Measurements from ENCODE around the gene LRRC61.

Gene LRRC61

GRCh38 chr7:150357771-150358427 lies 34.7 kb downstream of the LRRC61 start:
- 75% methylated on average over 13 of the region's 13 CpGs for WGBS
- Histone ChIP-seq H3K27ac (ENCODE audit: low read depth, low read length) (no peak overlapping the region), H3K4me1 (ENCODE audit: insufficient read depth, low read length) (peaks cover 26% of the 10 kb centered on the region), H3K27me3 (ENCODE audit: insufficient read depth, low read length) (no peaks in the 10 kb centered on the region), H3K9me3 (ENCODE audit: insufficient read depth, low read depth, low read length) (no peaks in the 10 kb centered on the region), H3K9ac (ENCODE audit: low read depth, low read length) (no peak overlapping the region), H3K36me3 (ENCODE audit: insufficient read depth, low read length) (no peaks in the 10 kb centered on the region), H3K4me3 (ENCODE audit: low read length) (no peak overlapping the region)

DNA sequence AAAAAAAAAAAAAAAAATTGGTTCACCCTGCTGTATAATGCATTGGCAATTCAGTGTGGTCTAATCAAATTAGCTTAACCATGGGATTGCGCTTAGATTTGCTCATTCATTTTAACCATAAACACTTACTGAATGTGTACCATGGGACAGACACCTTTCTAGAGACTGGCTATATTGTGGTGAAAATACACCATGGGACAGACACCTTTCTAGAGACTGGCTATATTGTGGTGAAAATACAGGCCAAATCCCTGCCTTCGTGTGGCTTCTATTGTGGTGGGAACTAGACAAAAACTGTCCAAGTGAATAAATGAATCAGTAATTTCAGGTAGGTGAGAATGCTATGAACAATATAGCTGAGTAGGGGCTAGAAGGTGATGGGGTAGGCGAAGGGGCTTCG lies 35.3 kb downstream of the LRRC61 start:
- Histone ChIP-seq H3K36me3 (ENCODE audit: insufficient read depth, low read length) (no peaks in the 10 kb centered on the region), H3K27me3 (ENCODE audit: insufficient read depth, low read length) (no peaks in the 10 kb centered on the region), H3K9me3 (ENCODE audit: insufficient read depth, low read depth, low read length) (no peaks in the 10 kb centered on the region), H3K4me3 (ENCODE audit: low read length) (no peak overlapping the region), H3K9ac (ENCODE audit: low read depth, low read length) (no peak overlapping the region), H3K27ac (ENCODE audit: low read depth, low read length) (no peak overlapping the region), H3K4me1 (ENCODE audit: insufficient read depth, low read length) (peaks cover 29% of the 10 kb centered on the region)
- 92% methylated on average over 4 of the region's 4 CpGs for WGBS

- H3K27ac ChIP-seq (ENCODE audit: low read depth, low read length): no peak overlapping the region
- no peak overlapping the region for H3K9ac ChIP-seq (ENCODE audit: low read depth, low read length)
- no peaks in the 10 kb centered on the region for H3K27me3 ChIP-seq (ENCODE audit: insufficient read depth, low read length)
- no peak overlapping the region for H3K4me3 ChIP-seq (ENCODE audit: low read length)
- 83% methylated on average over 4 of the region's 4 CpGs for WGBS
- peaks cover 29% of the 10 kb centered on the region for H3K4me1 ChIP-seq (ENCODE audit: insufficient read depth, low read length)
- no peaks in the 10 kb centered on the region for H3K9me3 ChIP-seq (ENCODE audit: insufficient read depth, low read depth, low read length)
- H3K36me3 ChIP-seq (ENCODE audit: insufficient read depth, low read length): no peaks in the 10 kb centered on the region
Measured at GRCh38 chr7:150358988-150359621, 36.0 kb downstream of the LRRC61 start.

DNA sequence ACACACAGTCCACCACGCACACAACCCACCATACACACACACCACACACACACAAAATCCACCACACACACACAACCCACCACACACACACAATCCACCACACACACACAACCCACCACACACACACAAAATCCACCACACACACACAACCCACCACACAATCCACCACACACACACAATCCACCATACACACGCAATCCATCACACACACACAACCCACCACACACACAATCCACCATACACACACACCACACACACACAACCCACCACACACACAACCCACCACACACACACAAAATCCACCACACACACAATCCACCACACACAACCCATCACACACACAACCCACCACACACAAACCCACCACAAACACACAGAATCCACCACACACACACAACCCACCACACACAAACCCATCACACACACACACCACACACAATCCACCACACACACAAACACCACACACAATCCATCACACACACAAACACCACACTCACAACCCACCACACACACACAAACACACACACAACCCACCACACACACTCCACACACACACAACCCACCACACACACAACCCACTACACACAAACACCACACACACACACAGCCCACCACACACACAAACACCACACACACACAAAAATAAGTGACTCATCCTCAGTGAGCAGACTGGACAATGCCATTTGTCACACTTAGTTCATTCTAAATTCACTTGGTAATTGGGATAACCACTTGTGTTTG lies 36.6 kb downstream of the LRRC61 start:
- no peak overlapping the region for H3K27ac ChIP-seq (ENCODE audit: low read depth, low read length)
- no peak overlapping the region for H3K4me3 ChIP-seq (ENCODE audit: low read length)
- no peaks in the 10 kb centered on the region for H3K36me3 ChIP-seq (ENCODE audit: insufficient read depth, low read length)
- no peaks in the 10 kb centered on the region for H3K27me3 ChIP-seq (ENCODE audit: insufficient read depth, low read length)
- no peaks in the 10 kb centered on the region for H3K9me3 ChIP-seq (ENCODE audit: insufficient read depth, low read depth, low read length)
- H3K4me1 ChIP-seq (ENCODE audit: insufficient read depth, low read length): peaks cover 29% of the 10 kb centered on the region
- 95% methylated on average over 2 of the region's 2 CpGs for WGBS
- H3K9ac ChIP-seq (ENCODE audit: low read depth, low read length): no peak overlapping the region

GRCh38 chr7:150360363-150361058 lies 37.4 kb downstream of the LRRC61 start:
- H3K4me3 ChIP-seq (ENCODE audit: low read length): no peak overlapping the region
- whole genome bisulfite sequencing: 78% methylated on average over 5 of the region's 5 CpGs
- H3K9ac ChIP-seq (ENCODE audit: low read depth, low read length): no peak overlapping the region
- no peaks in the 10 kb centered on the region for H3K36me3 ChIP-seq (ENCODE audit: insufficient read depth, low read length)
- H3K27ac ChIP-seq (ENCODE audit: low read depth, low read length): no peak overlapping the region
- no peaks in the 10 kb centered on the region for H3K9me3 ChIP-seq (ENCODE audit: insufficient read depth, low read depth, low read length)
- no peaks in the 10 kb centered on the region for H3K27me3 ChIP-seq (ENCODE audit: insufficient read depth, low read length)
- peaks cover 29% of the 10 kb centered on the region for H3K4me1 ChIP-seq (ENCODE audit: insufficient read depth, low read length)

DNA sequence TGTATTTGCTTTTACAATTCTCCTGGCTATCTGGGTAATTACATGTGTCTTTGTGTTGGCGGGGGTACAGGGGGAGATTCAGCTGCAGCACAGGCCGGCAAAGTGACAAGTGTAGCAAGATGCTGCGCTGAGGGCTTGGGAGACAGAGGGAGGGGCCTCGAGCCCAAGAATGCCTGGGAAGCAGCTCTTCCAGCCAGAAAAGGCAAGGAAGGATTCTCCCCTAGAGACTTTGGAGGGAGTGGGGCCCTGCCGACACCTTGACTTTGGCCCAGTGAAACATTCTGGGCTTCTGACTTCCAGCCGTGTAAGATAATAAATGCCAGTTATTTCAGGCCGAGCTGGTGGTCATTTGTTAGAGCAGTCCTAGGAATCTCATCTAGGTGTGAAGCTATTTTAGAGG lies 38.2 kb downstream of the LRRC61 start:
- Histone ChIP-seq H3K27ac (ENCODE audit: low read depth, low read length) (no peak overlapping the region), H3K4me1 (ENCODE audit: insufficient read depth, low read length) (peaks cover 37% of the 10 kb centered on the region)
- 46% methylated on average over 7 of the region's 7 CpGs for WGBS

DNA sequence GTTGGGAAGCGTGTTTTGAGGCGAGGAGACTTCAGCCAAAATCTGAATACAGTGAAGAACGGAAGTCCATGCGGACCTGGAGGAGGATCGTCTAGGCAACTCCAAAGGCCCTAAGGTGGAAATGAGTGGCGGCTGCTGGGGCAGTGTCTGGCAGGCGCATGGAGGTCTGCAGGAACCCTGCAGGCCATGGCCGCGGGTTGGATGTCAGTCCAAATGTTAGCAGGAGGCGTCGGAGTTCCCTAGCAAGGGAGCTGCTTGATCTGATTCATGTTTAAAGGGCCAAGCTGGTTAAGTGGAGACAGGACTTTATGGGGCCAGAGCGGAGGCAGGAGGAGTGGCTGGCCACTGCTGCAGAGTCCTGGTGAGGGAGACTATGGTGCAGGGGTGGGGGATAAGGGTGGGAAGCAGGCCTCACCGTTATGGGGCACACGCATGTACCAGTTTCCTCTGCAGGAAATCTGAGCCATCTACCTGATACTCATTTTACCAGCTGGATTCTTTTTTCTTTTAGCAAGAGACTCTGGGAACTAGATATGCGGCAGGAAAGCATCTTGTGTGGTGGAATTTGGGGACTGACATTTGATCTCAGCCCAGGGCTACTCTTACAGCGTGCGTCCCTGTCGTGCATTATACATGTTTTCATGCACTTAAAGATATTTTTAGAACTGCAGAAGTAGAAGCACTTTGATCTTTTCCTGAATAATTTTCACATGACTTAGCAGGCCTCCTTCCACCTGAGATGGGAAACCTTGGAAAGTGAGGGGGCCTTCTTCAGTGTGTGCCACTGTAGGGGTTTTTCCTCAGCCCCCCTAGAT lies 38.9 kb downstream of the LRRC61 start:
- Histone ChIP-seq H3K36me3 (ENCODE audit: insufficient read depth, low read length) (no peaks in the 10 kb centered on the region), H3K9me3 (ENCODE audit: insufficient read depth, low read depth, low read length) (no peaks in the 10 kb centered on the region), H3K9ac (ENCODE audit: low read depth, low read length) (no peak overlapping the region), H3K4me3 (ENCODE audit: low read length) (no peak overlapping the region), H3K4me1 (ENCODE audit: insufficient read depth, low read length) (peaks cover 37% of the 10 kb centered on the region), H3K27me3 (ENCODE audit: insufficient read depth, low read length) (no peaks in the 10 kb centered on the region), H3K27ac (ENCODE audit: low read depth, low read length) (no peak overlapping the region)
- WGBS: 67% methylated on average over 16 of the region's 18 CpGs

More for the DNA sequence above, 38.2 kb downstream of the LRRC61 start:
- no peaks in the 10 kb centered on the region for H3K9me3 ChIP-seq (ENCODE audit: insufficient read depth, low read depth, low read length)
- H3K27me3 ChIP-seq (ENCODE audit: insufficient read depth, low read length): no peaks in the 10 kb centered on the region
- no peak overlapping the region for H3K9ac ChIP-seq (ENCODE audit: low read depth, low read length)
- H3K36me3 ChIP-seq (ENCODE audit: insufficient read depth, low read length): no peaks in the 10 kb centered on the region
- no peak overlapping the region for H3K4me3 ChIP-seq (ENCODE audit: low read length)

DNA sequence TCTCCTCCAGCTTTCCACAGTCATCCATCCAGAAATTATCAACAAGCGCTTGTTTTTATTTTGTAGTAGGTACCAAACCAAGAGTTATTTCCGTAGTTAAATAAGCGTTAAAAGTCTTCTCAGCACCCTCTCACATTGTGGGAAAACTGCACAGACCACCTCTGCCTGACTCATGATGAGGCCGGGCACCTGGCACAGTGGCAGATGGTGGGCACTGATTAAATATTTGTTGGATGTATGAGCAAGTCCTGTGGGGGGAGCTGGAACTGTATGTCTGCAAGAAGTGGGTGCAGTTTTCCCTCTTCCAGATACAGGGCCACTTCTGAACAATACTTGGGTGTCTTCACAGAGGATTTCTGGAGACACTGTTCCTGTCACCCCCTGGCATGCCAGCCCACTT lies 40.2 kb downstream of the LRRC61 start:
- Histone ChIP-seq H3K27ac (ENCODE audit: low read depth, low read length) (no peak overlapping the region), H3K9ac (ENCODE audit: low read depth, low read length) (no peak overlapping the region), H3K4me1 (ENCODE audit: insufficient read depth, low read length) (peaks cover 36% of the 10 kb centered on the region), H3K27me3 (ENCODE audit: insufficient read depth, low read length) (no peaks in the 10 kb centered on the region), H3K36me3 (ENCODE audit: insufficient read depth, low read length) (no peaks in the 10 kb centered on the region), H3K4me3 (ENCODE audit: low read length) (no peak overlapping the region), H3K9me3 (ENCODE audit: insufficient read depth, low read depth, low read length) (no peaks in the 10 kb centered on the region)
- 98% methylated on average over 4 of the region's 4 CpGs for WGBS

DNA sequence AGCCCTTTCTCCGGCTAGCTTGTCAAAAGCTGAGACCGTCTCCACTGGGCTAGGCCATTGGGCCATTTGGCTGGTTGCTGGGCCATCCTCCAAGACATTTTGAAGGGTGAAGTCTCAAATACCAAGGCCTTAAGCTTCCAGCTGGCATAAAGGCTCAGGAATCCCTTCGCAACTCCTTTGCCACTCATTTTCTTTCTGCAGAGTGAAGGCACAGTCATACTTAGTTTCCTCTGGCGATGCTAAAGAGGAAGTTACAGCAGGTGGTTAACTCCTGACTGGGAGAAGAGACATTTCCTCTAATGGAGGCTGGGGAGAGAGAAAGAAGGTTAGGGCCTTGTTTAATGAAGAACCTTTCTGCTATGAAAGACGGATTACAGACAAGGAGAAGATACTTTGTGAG lies 40.7 kb downstream of the LRRC61 start:
- peaks cover 36% of the 10 kb centered on the region for H3K4me1 ChIP-seq (ENCODE audit: insufficient read depth, low read length)
- H3K27ac ChIP-seq (ENCODE audit: low read depth, low read length): no peak overlapping the region
- no peaks in the 10 kb centered on the region for H3K27me3 ChIP-seq (ENCODE audit: insufficient read depth, low read length)
- H3K9ac ChIP-seq (ENCODE audit: low read depth, low read length): no peak overlapping the region
- H3K4me3 ChIP-seq (ENCODE audit: low read length): no peak overlapping the region
- WGBS: 83% methylated on average over 5 of the region's 5 CpGs
- H3K9me3 ChIP-seq (ENCODE audit: insufficient read depth, low read depth, low read length): no peaks in the 10 kb centered on the region
- H3K36me3 ChIP-seq (ENCODE audit: insufficient read depth, low read length): no peaks in the 10 kb centered on the region

DNA sequence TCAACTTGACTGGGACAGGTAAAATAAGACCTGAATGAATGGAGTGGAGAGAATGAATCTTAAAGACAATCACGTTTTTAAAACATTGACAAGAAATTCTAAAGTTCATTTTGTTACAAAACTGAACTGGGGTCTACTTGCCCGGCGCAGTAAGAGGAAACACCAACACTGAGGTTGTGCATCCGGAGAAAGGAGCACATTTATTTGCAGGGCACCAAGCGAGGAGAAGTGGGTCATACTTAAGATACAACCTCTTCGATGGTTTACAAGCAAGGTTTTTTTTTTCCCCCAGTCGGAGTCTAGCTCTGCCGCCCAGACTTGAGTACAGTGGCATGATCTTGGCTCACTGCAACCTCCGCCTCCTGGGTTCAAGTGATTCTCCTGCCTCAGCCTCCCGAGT lies 42.0 kb downstream of the LRRC61 start:
- no peak overlapping the region for H3K27ac ChIP-seq (ENCODE audit: low read depth, low read length)
- WGBS: 94% methylated on average over 10 of the region's 10 CpGs
- no peak overlapping the region for H3K4me3 ChIP-seq (ENCODE audit: low read length)
- H3K27me3 ChIP-seq (ENCODE audit: insufficient read depth, low read length): no peaks in the 10 kb centered on the region
- H3K9ac ChIP-seq (ENCODE audit: low read depth, low read length): no peak overlapping the region
- H3K36me3 ChIP-seq (ENCODE audit: insufficient read depth, low read length): peaks cover 5% of the 10 kb centered on the region; the same call in 1 of the 2 replicates
- H3K9me3 ChIP-seq (ENCODE audit: insufficient read depth, low read depth, low read length): no peaks in the 10 kb centered on the region
- H3K4me1 ChIP-seq (ENCODE audit: insufficient read depth, low read length): peaks cover 44% of the 10 kb centered on the region
